ENCODE data around the gene ARHGAP15.

The ARHGAP15 gene

DNA sequence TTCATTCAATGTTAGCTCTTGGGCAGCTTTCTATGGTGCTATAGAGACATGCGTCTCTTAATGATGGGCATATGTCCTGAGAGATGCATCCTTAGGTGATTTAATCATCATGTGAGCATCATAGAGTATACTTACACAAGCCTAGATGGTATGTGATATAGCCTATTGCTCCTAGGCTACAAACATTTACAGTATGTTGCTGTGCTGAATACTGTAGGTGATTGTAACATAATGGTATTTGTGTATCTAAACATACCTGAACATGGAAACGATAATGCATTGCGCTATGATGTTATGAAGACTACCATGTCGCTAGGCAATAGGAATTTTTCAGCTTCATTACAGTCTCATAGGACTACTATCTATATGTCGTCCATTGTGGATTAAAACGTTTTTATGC lies 89.4 kb downstream of the ARHGAP15 start:
- H3K18ac ChIP-seq (ENCODE audit: low read length): no peak overlapping the region
- H4K8ac ChIP-seq (ENCODE audit: low read depth, low read length): no peak overlapping the region
- H3K4ac ChIP-seq (ENCODE audit: low read length): no peak overlapping the region
- H2AK5ac ChIP-seq (ENCODE audit: low read depth, low read length): no peak overlapping the region
- H3K27ac ChIP-seq (replicated peaks; ENCODE audit: low read length): no peak overlapping the region
- no CpG with 5 or more reads among the region's 6 CpGs for WGBS, 2 donors (ENCODE audit: extremely low coverage in 2 of 2, insufficient read length in 2 of 2, insufficient replicate concordance in 1 of 2)
- H4K91ac ChIP-seq (ENCODE audit: low read depth, low read length, poor library complexity): no peak overlapping the region
- no peaks in the 10 kb centered on the region for H3K27me3 ChIP-seq (ENCODE audit: control insufficient read depth in 3 of 3, insufficient read depth in 3 of 3, low read depth in 1 of 3, low read length in 3 of 3)
- H3K4me3 ChIP-seq (ENCODE audit: low read length in 2 of 2): no peak overlapping the region
- no peaks in the 10 kb centered on the region for H3K36me3 ChIP-seq (replicated peaks in 1 of 2; ENCODE audit: control insufficient read depth in 2 of 2, insufficient read depth in 2 of 2, low read length in 2 of 2)
- no peaks in the 10 kb centered on the region for H3K79me1 ChIP-seq (ENCODE audit: low read depth, low read length)
- no peaks in the 10 kb centered on the region for H3K9me3 ChIP-seq (replicated peaks in 1 of 2; ENCODE audit: control insufficient read depth in 2 of 2, insufficient read depth in 1 of 2, low read depth in 1 of 2, low read length in 2 of 2)
- H3K9ac ChIP-seq (ENCODE audit: low read depth, low read length, poor library complexity): no peak overlapping the region
- no peak overlapping the region for H3K14ac ChIP-seq (ENCODE audit: low read length)
- no peak overlapping the region for H3K23ac ChIP-seq (ENCODE audit: low read depth, low read length, poor library complexity)
- no peak overlapping the region for H2BK120ac ChIP-seq (ENCODE audit: low read depth, low read length)
- no peak overlapping the region for H2BK15ac ChIP-seq (ENCODE audit: low read length)
- H2BK12ac ChIP-seq (ENCODE audit: low read length): no peak overlapping the region
- H3K4me2 ChIP-seq (ENCODE audit: insufficient read depth, low read length, poor library complexity, severe bottlenecking): no peak overlapping the region
- no peaks in the 10 kb centered on the region for H3K4me1 ChIP-seq (ENCODE audit: control insufficient read depth in 2 of 2, insufficient read depth in 1 of 2, low read depth in 1 of 2, low read length in 2 of 2)
- DNase-seq (ENCODE audit: low spot score): no peak
- H2AFZ ChIP-seq (ENCODE audit: low read length): no peak overlapping the region
- no peak overlapping the region for H2BK5ac ChIP-seq (ENCODE audit: low read length)

- Histone ChIP-seq H2BK15ac (ENCODE audit: low read length) (no peak overlapping the region), H3K27ac (replicated peaks; ENCODE audit: low read length) (no peak overlapping the region), H2AFZ (ENCODE audit: low read length) (no peak overlapping the region), H3K18ac (ENCODE audit: low read length) (no peak overlapping the region), H3K9ac (ENCODE audit: low read depth, low read length, poor library complexity) (no peak overlapping the region), H2AK5ac (ENCODE audit: low read depth, low read length) (no peak overlapping the region), H2BK12ac (ENCODE audit: low read length) (no peak overlapping the region), H3K9me3 (replicated peaks in 1 of 2; ENCODE audit: control insufficient read depth in 2 of 2, insufficient read depth in 1 of 2, low read depth in 1 of 2, low read length in 2 of 2) (no peaks in the 10 kb centered on the region), H3K79me1 (ENCODE audit: low read depth, low read length) (no peaks in the 10 kb centered on the region), H3K4ac (ENCODE audit: low read length) (no peak overlapping the region), H2BK5ac (ENCODE audit: low read length) (no peak overlapping the region), H3K14ac (ENCODE audit: low read length) (no peak overlapping the region), H3K4me2 (ENCODE audit: insufficient read depth, low read length, poor library complexity, severe bottlenecking) (no peak overlapping the region), H3K36me3 (replicated peaks in 1 of 2; ENCODE audit: control insufficient read depth in 2 of 2, insufficient read depth in 2 of 2, low read length in 2 of 2) (no peaks in the 10 kb centered on the region), H4K91ac (ENCODE audit: low read depth, low read length, poor library complexity) (no peak overlapping the region), H3K27me3 (ENCODE audit: control insufficient read depth in 3 of 3, insufficient read depth in 3 of 3, low read depth in 1 of 3, low read length in 3 of 3) (no peaks in the 10 kb centered on the region), H3K23ac (ENCODE audit: low read depth, low read length, poor library complexity) (no peak overlapping the region), H3K4me3 (ENCODE audit: low read length in 2 of 2) (no peak overlapping the region), H4K8ac (ENCODE audit: low read depth, low read length) (no peak overlapping the region), H3K4me1 (ENCODE audit: control insufficient read depth in 2 of 2, insufficient read depth in 1 of 2, low read depth in 1 of 2, low read length in 2 of 2) (no peaks in the 10 kb centered on the region), H2BK120ac (ENCODE audit: low read depth, low read length) (no peak overlapping the region)
- no CpG with 5 or more reads among the region's 3 CpGs for WGBS, 2 donors (ENCODE audit: extremely low coverage in 2 of 2, insufficient read length in 2 of 2, insufficient replicate concordance in 1 of 2)
- DNase-seq (ENCODE audit: low spot score): no peak
These were observed 90.0 kb downstream of the ARHGAP15 start for GRCh38 chr2:143219266-143219665.

DNA sequence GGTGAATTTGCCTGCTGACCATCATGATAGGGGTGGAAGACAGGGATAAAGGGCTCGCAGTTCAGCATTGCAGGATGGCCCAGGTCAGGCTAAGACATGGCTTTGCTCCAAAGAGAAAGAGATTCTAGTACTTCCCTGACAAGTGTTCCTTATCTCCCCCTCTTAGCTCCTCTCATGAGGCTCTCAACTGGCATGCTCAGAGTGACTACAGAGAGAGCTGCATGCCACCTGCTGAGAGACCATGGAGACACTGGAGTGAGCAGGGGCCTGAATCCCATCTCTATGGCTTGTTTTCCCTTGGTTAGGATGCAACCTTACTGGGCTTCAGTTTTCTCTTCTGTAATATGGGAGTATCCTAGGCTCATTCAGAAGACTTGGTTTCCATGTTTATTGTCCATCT lies 94.3 kb downstream of the ARHGAP15 start:
- Histone ChIP-seq H3K14ac (ENCODE audit: low read length) (no peak overlapping the region), H2AFZ (ENCODE audit: low read length) (no peak overlapping the region), H3K79me1 (ENCODE audit: low read depth, low read length) (no peaks in the 10 kb centered on the region), H3K18ac (ENCODE audit: low read length) (no peak overlapping the region), H4K91ac (ENCODE audit: low read depth, low read length, poor library complexity) (no peak overlapping the region), H2BK12ac (ENCODE audit: low read length) (no peak overlapping the region), H3K36me3 (replicated peaks in 1 of 2; ENCODE audit: control insufficient read depth in 2 of 2, insufficient read depth in 2 of 2, low read length in 2 of 2) (no peaks in the 10 kb centered on the region), H3K9me3 (replicated peaks in 1 of 2; ENCODE audit: control insufficient read depth in 2 of 2, insufficient read depth in 1 of 2, low read depth in 1 of 2, low read length in 2 of 2) (no peaks in the 10 kb centered on the region), H2BK120ac (ENCODE audit: low read depth, low read length) (no peak overlapping the region), H3K23ac (ENCODE audit: low read depth, low read length, poor library complexity) (no peak overlapping the region), H2BK15ac (ENCODE audit: low read length) (no peak overlapping the region), H3K27me3 (ENCODE audit: control insufficient read depth in 3 of 3, insufficient read depth in 3 of 3, low read depth in 1 of 3, low read length in 3 of 3) (no peaks in the 10 kb centered on the region), H2BK5ac (ENCODE audit: low read length) (no peak overlapping the region), H3K4me3 (ENCODE audit: low read length in 2 of 2) (no peak overlapping the region), H3K4me2 (ENCODE audit: insufficient read depth, low read length, poor library complexity, severe bottlenecking) (no peak overlapping the region), H3K4me1 (ENCODE audit: control insufficient read depth in 2 of 2, insufficient read depth in 1 of 2, low read depth in 1 of 2, low read length in 2 of 2) (no peaks in the 10 kb centered on the region), H4K8ac (ENCODE audit: low read depth, low read length) (no peak overlapping the region), H2AK5ac (ENCODE audit: low read depth, low read length) (no peak overlapping the region), H3K4ac (ENCODE audit: low read length) (no peak overlapping the region), H3K27ac (replicated peaks; ENCODE audit: low read length) (no peak overlapping the region), H3K9ac (ENCODE audit: low read depth, low read length, poor library complexity) (no peak overlapping the region)
- no CpG with 5 or more reads among the region's 1 CpG for WGBS, 2 donors (ENCODE audit: extremely low coverage in 2 of 2, insufficient read length in 2 of 2, insufficient replicate concordance in 1 of 2)
- DNase-seq (ENCODE audit: low spot score): no peak

- H2AK5ac ChIP-seq (ENCODE audit: low read depth, low read length): no peak overlapping the region
- no peak overlapping the region for H2BK12ac ChIP-seq (ENCODE audit: low read length)
- H3K79me1 ChIP-seq (ENCODE audit: low read depth, low read length): no peaks in the 10 kb centered on the region
- no peak overlapping the region for H3K18ac ChIP-seq (ENCODE audit: low read length)
- peaks cover 6 to 13% of the 10 kb centered on the region in 2 donors for H3K4me1 ChIP-seq (ENCODE audit: control insufficient read depth in 2 of 2, insufficient read depth in 1 of 2, low read depth in 1 of 2, low read length in 2 of 2)
- H3K4me2 ChIP-seq (ENCODE audit: insufficient read depth, low read length, poor library complexity, severe bottlenecking): no peak overlapping the region
- H3K9me3 ChIP-seq (replicated peaks in 1 of 2; ENCODE audit: control insufficient read depth in 2 of 2, insufficient read depth in 1 of 2, low read depth in 1 of 2, low read length in 2 of 2): no peaks in the 10 kb centered on the region
- WGBS, 2 donors (ENCODE audit: extremely low coverage in 2 of 2, insufficient read length in 2 of 2, insufficient replicate concordance in 1 of 2): no CpG with 5 or more reads among the region's 4 CpGs
- no peak for DNase-seq (ENCODE audit: low spot score)
- no peak overlapping the region for H2BK15ac ChIP-seq (ENCODE audit: low read length)
- H3K23ac ChIP-seq (ENCODE audit: low read depth, low read length, poor library complexity): no peak overlapping the region
- no peak overlapping the region for H3K9ac ChIP-seq (ENCODE audit: low read depth, low read length, poor library complexity)
- no peak overlapping the region for H3K14ac ChIP-seq (ENCODE audit: low read length)
- no peak overlapping the region for H2AFZ ChIP-seq (ENCODE audit: low read length)
- H2BK120ac ChIP-seq (ENCODE audit: low read depth, low read length): no peak overlapping the region
- H2BK5ac ChIP-seq (ENCODE audit: low read length): no peak overlapping the region
- no peak overlapping the region for H3K4ac ChIP-seq (ENCODE audit: low read length)
- H3K27ac ChIP-seq (replicated peaks; ENCODE audit: low read length): no peak overlapping the region
- no peak overlapping the region for H4K8ac ChIP-seq (ENCODE audit: low read depth, low read length)
- H4K91ac ChIP-seq (ENCODE audit: low read depth, low read length, poor library complexity): no peak overlapping the region
- H3K4me3 ChIP-seq (ENCODE audit: low read length in 2 of 2): no peak overlapping the region
- H3K27me3 ChIP-seq (ENCODE audit: control insufficient read depth in 3 of 3, insufficient read depth in 3 of 3, low read depth in 1 of 3, low read length in 3 of 3): no peaks in the 10 kb centered on the region
- H3K36me3 ChIP-seq (replicated peaks in 1 of 2; ENCODE audit: control insufficient read depth in 2 of 2, insufficient read depth in 2 of 2, low read length in 2 of 2): no peaks in the 10 kb centered on the region
These were observed 96.7 kb downstream of the ARHGAP15 start for GRCh38 chr2:143225931-143226330.
